Measurements from ENCODE around the gene BBS12. TPM values are rescaled to one million over a fixed set of nuclear protein-coding genes. Genes with fewer than 3 reads are reported as not detected.
A peak's percentile ranks its signal among the peaks of the same experiment; 100 is the strongest.

BBS12 gene
- total and polyA plus RNA-seq, 2 experiments from 2014 or later: 3.0 to 4.7 TPM

DNA sequence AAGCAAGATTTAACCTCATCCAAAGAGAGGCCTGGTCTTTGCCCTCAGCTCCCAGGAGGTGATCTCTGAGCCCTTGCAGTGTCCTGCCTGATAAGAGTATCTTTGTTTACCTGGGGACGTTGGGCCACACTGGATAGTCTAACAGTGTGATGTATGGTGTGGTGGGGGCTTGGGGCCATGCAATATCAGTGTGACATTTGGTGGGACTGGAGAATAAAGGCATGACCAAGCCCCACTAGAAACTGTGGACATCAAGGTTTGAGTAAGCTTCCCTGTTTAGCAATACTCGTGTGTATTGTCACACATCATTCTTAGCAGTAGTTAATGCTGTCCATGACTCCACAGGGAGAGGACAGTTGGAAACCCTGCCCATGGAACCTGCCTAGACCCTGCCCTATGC, 34.4 kb downstream of the BBS12 start:
- no peaks in the 10 kb centered on the region for H3K79me2 ChIP-seq
- 38% methylated on average over 2 of the region's 2 CpGs for WGBS (ENCODE audit: low lambda C conversion rate, missing lambda C conversion rate)
- no peak for TF ChIP-seq EZH2 (IDR thresholded peaks at IDR 0.05; ENCODE audit: borderline replicate concordance)
- TF ChIP-seq, protein P1, sequence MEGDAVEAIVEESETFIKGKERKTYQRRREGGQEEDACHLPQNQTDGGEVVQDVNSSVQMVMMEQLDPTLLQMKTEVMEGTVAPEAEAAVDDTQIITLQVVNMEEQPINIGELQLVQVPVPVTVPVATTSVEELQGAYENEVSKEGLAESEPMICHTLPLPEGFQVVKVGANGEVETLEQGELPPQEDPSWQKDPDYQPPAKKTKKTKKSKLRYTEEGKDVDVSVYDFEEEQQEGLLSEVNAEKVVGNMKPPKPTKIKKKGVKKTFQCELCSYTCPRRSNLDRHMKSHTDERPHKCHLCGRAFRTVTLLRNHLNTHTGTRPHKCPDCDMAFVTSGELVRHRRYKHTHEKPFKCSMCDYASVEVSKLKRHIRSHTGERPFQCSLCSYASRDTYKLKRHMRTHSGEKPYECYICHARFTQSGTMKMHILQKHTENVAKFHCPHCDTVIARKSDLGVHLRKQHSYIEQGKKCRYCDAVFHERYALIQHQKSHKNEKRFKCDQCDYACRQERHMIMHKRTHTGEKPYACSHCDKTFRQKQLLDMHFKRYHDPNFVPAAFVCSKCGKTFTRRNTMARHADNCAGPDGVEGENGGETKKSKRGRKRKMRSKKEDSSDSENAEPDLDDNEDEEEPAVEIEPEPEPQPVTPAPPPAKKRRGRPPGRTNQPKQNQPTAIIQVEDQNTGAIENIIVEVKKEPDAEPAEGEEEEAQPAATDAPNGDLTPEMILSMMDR (IDR thresholded peaks at IDR 0.05; ENCODE audit: poor library complexity): no peak
- no peak for TF ChIP-seq EZH2phosphoT487 (IDR thresholded peaks at IDR 0.05; ENCODE audit: low read depth, severe bottlenecking, unreplicated experiment)
- H3K36me3 ChIP-seq (replicated peaks; ENCODE audit: insufficient read depth, low read depth): no peaks in the 10 kb centered on the region
- H3K4me3 ChIP-seq: no peak overlapping the region
- peaks cover 7% of the 10 kb centered on the region for H3K4me1 ChIP-seq (ENCODE audit: insufficient read depth)
- H3K9me3 ChIP-seq (ENCODE audit: low read depth): no peaks in the 10 kb centered on the region
- H3K27ac ChIP-seq: peak overlapping the region; percentile 46
- no peaks in the 10 kb centered on the region for H4K20me1 ChIP-seq (ENCODE audit: insufficient read depth, poor library complexity, severe bottlenecking)
- no peaks in the 10 kb centered on the region for H3K27me3 ChIP-seq
- H2AFZ ChIP-seq: no peak overlapping the region
- H3K4me2 ChIP-seq: no peak overlapping the region
- H3K9me2 ChIP-seq (replicated peaks; ENCODE audit: insufficient read depth): no peaks in the 10 kb centered on the region
- DNase-seq (ENCODE audit: low spot score): no peak

DNA sequence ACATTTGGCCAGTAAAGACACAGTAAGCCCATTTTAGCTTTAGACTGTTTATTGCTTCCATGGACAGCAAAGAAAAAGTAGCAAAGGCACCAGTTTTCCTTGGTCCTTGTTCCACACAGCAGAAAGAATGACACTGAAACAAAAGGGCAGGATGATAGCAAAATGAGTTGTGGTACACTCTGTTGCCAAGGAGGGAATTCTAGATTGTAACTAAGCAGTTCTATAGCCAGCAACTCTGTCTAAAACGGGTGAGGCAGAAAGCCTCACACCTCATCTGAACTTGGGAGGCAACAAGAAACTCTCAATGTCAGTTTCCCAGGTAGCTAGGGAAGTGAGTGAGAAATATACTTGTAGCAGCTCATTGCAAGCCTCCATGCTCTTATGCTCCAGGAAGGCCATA, 39.2 kb downstream of the BBS12 start:
- DNase-seq (ENCODE audit: low spot score): no peak
- H3K79me2 ChIP-seq: no peaks in the 10 kb centered on the region
- no peaks in the 10 kb centered on the region for H3K27me3 ChIP-seq
- H3K4me3 ChIP-seq: no peak overlapping the region
- no peaks in the 10 kb centered on the region for H4K20me1 ChIP-seq (ENCODE audit: insufficient read depth, poor library complexity, severe bottlenecking)
- no peaks in the 10 kb centered on the region for H3K36me3 ChIP-seq (replicated peaks; ENCODE audit: insufficient read depth, low read depth)
- H3K9me3 ChIP-seq (ENCODE audit: low read depth): no peaks in the 10 kb centered on the region
- TF ChIP-seq EZH2 (IDR thresholded peaks at IDR 0.05; ENCODE audit: borderline replicate concordance): no peak
- no peak for TF ChIP-seq EZH2phosphoT487 (IDR thresholded peaks at IDR 0.05; ENCODE audit: low read depth, severe bottlenecking, unreplicated experiment)
- TF ChIP-seq, protein P1 (IDR thresholded peaks at IDR 0.05; ENCODE audit: poor library complexity): no peak
- no peak overlapping the region for H2AFZ ChIP-seq
- H3K4me1 ChIP-seq (ENCODE audit: insufficient read depth): peaks cover 1% of the 10 kb centered on the region
- 57% methylated on average over 1 of the region's 1 CpG for WGBS (ENCODE audit: low lambda C conversion rate, missing lambda C conversion rate)
- no peaks in the 10 kb centered on the region for H3K9me2 ChIP-seq (replicated peaks; ENCODE audit: insufficient read depth)
- no peak overlapping the region for H3K27ac ChIP-seq
- no peak overlapping the region for H3K4me2 ChIP-seq

DNA sequence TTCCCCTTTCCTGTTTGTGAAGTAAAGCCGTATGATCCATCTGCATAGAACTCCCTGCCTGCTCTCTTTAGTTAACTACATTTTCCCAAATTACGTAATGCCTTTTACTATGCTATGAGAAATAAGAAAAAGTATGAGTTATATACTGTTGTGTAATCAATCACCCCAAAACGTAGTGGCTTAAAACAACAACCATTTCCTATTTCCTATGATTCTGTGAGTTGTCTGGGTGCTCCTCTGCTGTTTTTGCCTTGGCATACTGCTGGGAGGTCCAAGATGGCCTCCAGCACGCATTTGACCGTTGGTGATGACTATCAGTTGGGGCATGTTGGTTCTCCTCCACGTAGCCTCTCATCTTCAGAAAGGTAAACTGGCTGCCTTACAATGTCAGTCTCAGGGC, 39.8 kb downstream of the BBS12 start:
- H4K20me1 ChIP-seq (ENCODE audit: insufficient read depth, poor library complexity, severe bottlenecking): no peaks in the 10 kb centered on the region
- no peaks in the 10 kb centered on the region for H3K27me3 ChIP-seq
- H3K4me3 ChIP-seq: no peak overlapping the region
- H3K9me2 ChIP-seq (replicated peaks; ENCODE audit: insufficient read depth): no peaks in the 10 kb centered on the region
- no peaks in the 10 kb centered on the region for H3K9me3 ChIP-seq (ENCODE audit: low read depth)
- no peak overlapping the region for H3K27ac ChIP-seq
- TF ChIP-seq EZH2 (IDR thresholded peaks at IDR 0.05; ENCODE audit: borderline replicate concordance) (no peak), EZH2phosphoT487 (IDR thresholded peaks at IDR 0.05; ENCODE audit: low read depth, severe bottlenecking, unreplicated experiment) (no peak)
- TF ChIP-seq, protein P1 (IDR thresholded peaks at IDR 0.05; ENCODE audit: poor library complexity): no peak
- no peaks in the 10 kb centered on the region for H3K79me2 ChIP-seq
- peaks cover 7% of the 10 kb centered on the region for H3K4me1 ChIP-seq (ENCODE audit: insufficient read depth)
- H2AFZ ChIP-seq: no peak overlapping the region
- 90% methylated on average over 6 of the region's 6 CpGs for WGBS (ENCODE audit: low lambda C conversion rate, missing lambda C conversion rate)
- no peak overlapping the region for H3K4me2 ChIP-seq
- DNase-seq (ENCODE audit: low spot score): no peak
- H3K36me3 ChIP-seq (replicated peaks; ENCODE audit: insufficient read depth, low read depth): no peaks in the 10 kb centered on the region

DNA sequence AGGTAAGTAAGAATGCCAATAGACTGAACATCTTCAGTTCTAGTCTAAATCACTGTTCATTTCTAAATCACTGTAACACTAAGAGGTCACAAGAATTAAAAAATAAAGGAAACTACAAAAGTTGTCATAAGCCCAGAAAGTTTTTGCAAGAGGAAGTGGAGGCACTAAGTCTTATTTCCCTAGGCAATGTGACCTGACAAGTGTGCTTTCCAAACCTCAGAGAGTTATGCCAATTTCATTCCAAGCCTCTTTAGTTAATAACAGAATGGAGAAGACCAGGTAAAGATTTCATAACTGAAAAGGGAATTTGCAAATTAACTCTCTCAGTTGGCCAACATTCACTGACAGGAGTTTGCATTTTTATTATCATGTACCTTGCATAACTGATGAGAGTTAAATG, 40.5 kb downstream of the BBS12 start:
- Histone ChIP-seq H3K4me3 (no peak overlapping the region), H3K36me3 (replicated peaks; ENCODE audit: insufficient read depth, low read depth) (no peaks in the 10 kb centered on the region), H3K27ac (no peak overlapping the region), H3K9me2 (replicated peaks; ENCODE audit: insufficient read depth) (no peaks in the 10 kb centered on the region), H2AFZ (no peak overlapping the region), H3K4me1 (ENCODE audit: insufficient read depth) (peaks cover 8% of the 10 kb centered on the region), H3K9me3 (ENCODE audit: low read depth) (no peaks in the 10 kb centered on the region), H3K79me2 (no peaks in the 10 kb centered on the region), H4K20me1 (ENCODE audit: insufficient read depth, poor library complexity, severe bottlenecking) (no peaks in the 10 kb centered on the region), H3K4me2 (no peak overlapping the region), H3K27me3 (no peaks in the 10 kb centered on the region)
- no peak for DNase-seq (ENCODE audit: low spot score)
- no peak for TF ChIP-seq EZH2 (IDR thresholded peaks at IDR 0.05; ENCODE audit: borderline replicate concordance)
- TF ChIP-seq EZH2phosphoT487 (IDR thresholded peaks at IDR 0.05; ENCODE audit: low read depth, severe bottlenecking, unreplicated experiment): no peak
- TF ChIP-seq, protein P1 (IDR thresholded peaks at IDR 0.05; ENCODE audit: poor library complexity): no peak
